Endothelial cell of umbilical vein (primary cell): ENCODE results near the gene TNS2.

Experiments
- EZH2 ChIP-seq: IDR thresholded peaks from 2 replicates; pipeline ENCODE4 v1.6.1; 2012; ENCODE audit warnings: borderline replicate concordance, low read depth, mild to moderate bottlenecking, moderate library complexity, low read length, inconsistent platforms; ENCODE audit not compliant: severe bottlenecking
- FOS ChIP-seq: IDR thresholded peaks from 2 replicates; pipeline ENCODE4 v1.6.1; 2011; ENCODE audit warnings: mild to moderate bottlenecking, low read length, moderate library complexity, borderline replicate concordance; ENCODE audit not compliant: insufficient read depth
- GATA2 ChIP-seq: IDR thresholded peaks from 2 replicates; pipeline ENCODE4 v1.7.0; 2011; ENCODE audit warnings: low read depth, mild to moderate bottlenecking, moderate library complexity, mixed read lengths, low read length; ENCODE audit not compliant: insufficient read length, insufficient read depth
- JUN ChIP-seq: IDR thresholded peaks from 2 replicates; pipeline ENCODE4 v1.6.1; 2011; ENCODE audit warnings: borderline replicate concordance, low read depth; ENCODE audit not compliant: insufficient read length, insufficient read depth
- MYC ChIP-seq: IDR thresholded peaks from one replicate; pipeline ENCODE4 v1.6.1; 2011; ENCODE audit warnings: mild to moderate bottlenecking, low read depth, low read length
- POLR2A ChIP-seq: IDR thresholded peaks from 2 replicates; pipeline ENCODE4 v1.6.1; 2012; ENCODE audit warnings: low read depth, mild to moderate bottlenecking, control low read depth, low read length
- POLR2AphosphoS5 ChIP-seq: IDR thresholded peaks from 2 replicates; pipeline ENCODE4 v1.6.1; 2012; ENCODE audit warnings: low read depth, mild to moderate bottlenecking, control low read depth, low read length, moderate library complexity; ENCODE audit not compliant: insufficient read depth
- TF ChIP-seq, protein P1 (sequence below), 2 donors: IDR thresholded peaks; 1 replicate in 1 of 2; 2 replicates in 1 of 2; pipeline ENCODE4 v1.5.1; 2011; ENCODE audit warnings: low read length in 2 of 2, mild to moderate bottlenecking in 2 of 2, moderate library complexity in 2 of 2, control low read depth in 1 of 2, inconsistent platforms in 1 of 2, low read depth in 1 of 2; ENCODE audit not compliant: insufficient read depth in 1 of 2; ENCODE audit errors: extremely low read depth in 1 of 2
- TF ChIP-seq, protein P2 (sequence below): IDR thresholded peaks from 2 replicates; pipeline ENCODE4 v1.6.1; 2011; ENCODE audit not compliant: insufficient read depth, insufficient read length

DNA sequence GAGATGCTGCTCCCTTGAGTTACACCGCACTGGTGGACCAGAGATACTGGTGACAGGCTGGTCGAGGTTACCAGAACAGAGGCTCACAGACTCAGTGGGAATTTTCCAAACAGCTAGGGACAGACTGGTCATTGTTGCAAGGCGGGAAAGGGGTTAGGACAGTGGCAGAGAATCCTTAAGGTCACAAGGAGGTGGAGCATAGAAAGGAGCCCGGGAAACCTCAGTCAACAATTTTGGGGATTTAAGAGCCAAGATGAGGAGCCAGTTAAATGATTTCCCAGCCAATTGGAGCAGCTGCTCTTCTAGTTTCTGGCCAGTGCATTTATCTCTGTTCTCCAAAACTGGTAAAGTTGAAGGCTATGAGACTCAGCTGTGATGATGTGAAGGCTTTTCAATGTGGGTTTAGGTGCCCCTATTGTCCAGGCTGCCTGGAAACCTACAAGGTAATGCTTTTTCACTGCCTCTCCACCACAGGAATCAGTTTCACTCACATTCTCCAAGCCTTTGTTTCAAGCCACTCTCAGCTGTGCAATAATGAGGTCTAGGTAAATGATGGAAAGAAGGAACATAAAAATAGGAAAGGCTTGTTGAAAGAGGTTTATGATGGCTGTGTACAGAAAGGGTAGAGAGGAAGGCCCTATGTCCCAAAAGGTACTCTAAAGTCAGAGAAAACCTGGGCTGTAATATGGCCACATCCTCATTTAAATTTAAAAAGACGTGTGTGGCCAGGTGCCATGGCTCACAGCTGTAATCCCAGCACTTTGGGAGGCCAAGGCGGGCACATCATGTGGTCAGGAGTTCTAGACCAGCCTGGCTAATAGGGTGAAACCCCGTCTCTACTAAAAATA lies 7.0 kb upstream of the TNS2 start:
- TF ChIP-seq POLR2A = no peak
- TF ChIP-seq, protein P1, sequence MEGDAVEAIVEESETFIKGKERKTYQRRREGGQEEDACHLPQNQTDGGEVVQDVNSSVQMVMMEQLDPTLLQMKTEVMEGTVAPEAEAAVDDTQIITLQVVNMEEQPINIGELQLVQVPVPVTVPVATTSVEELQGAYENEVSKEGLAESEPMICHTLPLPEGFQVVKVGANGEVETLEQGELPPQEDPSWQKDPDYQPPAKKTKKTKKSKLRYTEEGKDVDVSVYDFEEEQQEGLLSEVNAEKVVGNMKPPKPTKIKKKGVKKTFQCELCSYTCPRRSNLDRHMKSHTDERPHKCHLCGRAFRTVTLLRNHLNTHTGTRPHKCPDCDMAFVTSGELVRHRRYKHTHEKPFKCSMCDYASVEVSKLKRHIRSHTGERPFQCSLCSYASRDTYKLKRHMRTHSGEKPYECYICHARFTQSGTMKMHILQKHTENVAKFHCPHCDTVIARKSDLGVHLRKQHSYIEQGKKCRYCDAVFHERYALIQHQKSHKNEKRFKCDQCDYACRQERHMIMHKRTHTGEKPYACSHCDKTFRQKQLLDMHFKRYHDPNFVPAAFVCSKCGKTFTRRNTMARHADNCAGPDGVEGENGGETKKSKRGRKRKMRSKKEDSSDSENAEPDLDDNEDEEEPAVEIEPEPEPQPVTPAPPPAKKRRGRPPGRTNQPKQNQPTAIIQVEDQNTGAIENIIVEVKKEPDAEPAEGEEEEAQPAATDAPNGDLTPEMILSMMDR (IDR thresholded peaks at IDR 0.05; ENCODE audit: extremely low read depth in 1 of 2, insufficient read depth in 1 of 2, low read depth in 1 of 2, low read length in 2 of 2) = no peak
- TF ChIP-seq POLR2AphosphoS5 = no peak
- TF ChIP-seq FOS = no peak
- no peak for TF ChIP-seq EZH2
- TF ChIP-seq GATA2 = no peak
- no peak for TF ChIP-seq JUN
- TF ChIP-seq MYC = no peak
- TF ChIP-seq, protein P2, sequence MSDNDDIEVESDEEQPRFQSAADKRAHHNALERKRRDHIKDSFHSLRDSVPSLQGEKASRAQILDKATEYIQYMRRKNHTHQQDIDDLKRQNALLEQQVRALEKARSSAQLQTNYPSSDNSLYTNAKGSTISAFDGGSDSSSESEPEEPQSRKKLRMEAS = no peak
